Spleen (tissue), 7 donors: ENCODE data around the gene DPF3.

Source experiments
- POLR2A ChIP-seq, 3 donors: fragments of 450-650 bp; IDR thresholded peaks; one replicate each; pipeline ENCODE4 v1.5.1; 2017; ENCODE audit warnings: antibody characterized with exemption in 3 of 3, mild to moderate bottlenecking in 1 of 3
- TF ChIP-seq, protein P1 (sequence below), 11 experiments: fragments of 200-600 bp in 7 of 11; fragments of 450-650 bp in 4 of 11; sonication (generic) in 4 of 11; IDR thresholded peaks in 8 of 11; conservative IDR thresholded peaks in 3 of 11; 1 replicate in 7 of 11; 2 replicates in 4 of 11; pipeline versions ENCODE4 v1.4.0 to v1.8.0; 2016 to 2021; ENCODE audit warnings: antibody characterized with exemption in 11 of 11, inconsistent platforms in 4 of 11, mild to moderate bottlenecking in 1 of 11
- donor health status: DM: no; HTN: no; CAD: no; lungs with moderate emphysema.
- donor health status: DM: no; HTN: no; CAD: no.
- donor health status: DM: no; HTN: no; CAD: no.

DNA sequence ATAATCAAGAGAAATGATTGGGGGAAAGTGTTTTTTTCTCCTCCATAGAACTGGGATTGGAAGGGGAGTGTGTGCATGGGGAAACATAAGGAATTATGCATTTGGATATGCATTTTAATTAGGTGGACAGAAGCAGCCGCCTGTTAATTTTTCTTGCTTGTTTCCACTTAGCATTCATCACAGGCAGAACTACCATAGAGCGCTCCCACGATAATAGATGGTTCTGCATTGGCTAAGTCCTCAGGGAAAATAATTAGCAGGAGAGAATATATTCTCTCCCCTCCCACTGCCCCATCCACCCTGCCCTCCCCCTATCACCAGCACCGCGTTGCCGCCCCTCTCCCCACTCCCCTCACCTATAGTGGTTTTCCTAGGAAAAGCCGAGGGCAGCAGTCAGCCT, 11.4 kb downstream of the DPF3 start:
- no peak for TF ChIP-seq POLR2A (IDR thresholded peaks at IDR 0.05)
- TF ChIP-seq, protein P1, sequence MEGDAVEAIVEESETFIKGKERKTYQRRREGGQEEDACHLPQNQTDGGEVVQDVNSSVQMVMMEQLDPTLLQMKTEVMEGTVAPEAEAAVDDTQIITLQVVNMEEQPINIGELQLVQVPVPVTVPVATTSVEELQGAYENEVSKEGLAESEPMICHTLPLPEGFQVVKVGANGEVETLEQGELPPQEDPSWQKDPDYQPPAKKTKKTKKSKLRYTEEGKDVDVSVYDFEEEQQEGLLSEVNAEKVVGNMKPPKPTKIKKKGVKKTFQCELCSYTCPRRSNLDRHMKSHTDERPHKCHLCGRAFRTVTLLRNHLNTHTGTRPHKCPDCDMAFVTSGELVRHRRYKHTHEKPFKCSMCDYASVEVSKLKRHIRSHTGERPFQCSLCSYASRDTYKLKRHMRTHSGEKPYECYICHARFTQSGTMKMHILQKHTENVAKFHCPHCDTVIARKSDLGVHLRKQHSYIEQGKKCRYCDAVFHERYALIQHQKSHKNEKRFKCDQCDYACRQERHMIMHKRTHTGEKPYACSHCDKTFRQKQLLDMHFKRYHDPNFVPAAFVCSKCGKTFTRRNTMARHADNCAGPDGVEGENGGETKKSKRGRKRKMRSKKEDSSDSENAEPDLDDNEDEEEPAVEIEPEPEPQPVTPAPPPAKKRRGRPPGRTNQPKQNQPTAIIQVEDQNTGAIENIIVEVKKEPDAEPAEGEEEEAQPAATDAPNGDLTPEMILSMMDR (IDR thresholded peaks at IDR 0.05 in 8 of 11, conservative IDR thresholded peaks at IDR 0.05 in 3 of 11), result no peak
